Osteocyte (in vitro differentiated cells): ENCODE data around the gene PSMG2. TPM values are rescaled to one million over a fixed set of nuclear protein-coding genes. Genes with fewer than 3 reads are reported as not detected.

Experiments
- DNase-seq: peaks from one replicate; pipeline ENCODE4 v3.0.0; 2021; ENCODE audit warnings: mixed read lengths; ENCODE audit not compliant: unreplicated experiment; ENCODE audit errors: extremely low spot score
- H3K27ac Mint-ChIP-seq: one replicate; pipeline ENCODE4 v1.8.0; 2021; ENCODE audit warnings: mild to moderate bottlenecking, mixed read lengths; ENCODE audit not compliant: unreplicated experiment
- H3K27me3 Mint-ChIP-seq: one replicate; pipeline ENCODE4 v1.8.0; 2021; ENCODE audit warnings: mixed read lengths; ENCODE audit not compliant: unreplicated experiment
- H3K36me3 Mint-ChIP-seq: one replicate; pipeline ENCODE4 v1.8.0; 2021; ENCODE audit warnings: mixed read lengths; ENCODE audit not compliant: unreplicated experiment
- H3K4me1 Mint-ChIP-seq: one replicate; pipeline ENCODE4 v1.8.0; 2021; ENCODE audit warnings: mixed read lengths; ENCODE audit not compliant: unreplicated experiment
- H3K4me3 Mint-ChIP-seq: one replicate; pipeline ENCODE4 v1.8.0; 2021; ENCODE audit warnings: mild to moderate bottlenecking, moderate library complexity, mixed read lengths; ENCODE audit not compliant: unreplicated experiment
- H3K9me3 Mint-ChIP-seq: one replicate; pipeline ENCODE4 v1.8.0; 2021; ENCODE audit warnings: mixed read lengths; ENCODE audit not compliant: unreplicated experiment
- CTCF ChIP-seq: fragments of 200-600 bp; sonication (generic); IDR thresholded peaks from 2 replicates; pipeline ENCODE4 v1.5.0; 2021; ENCODE audit warnings: antibody characterized with exemption, mild to moderate bottlenecking, moderate library complexity
- total RNA-seq: library from RNA; stranded (reverse); gene quantifications from 2 replicates; pipeline ENCODE4 v1.2.1, GENCODE V29; 2021

Gene PSMG2
- total RNA-seq, 1 donor from 2014 or later: 63.4 TPM

- TF ChIP-seq CTCF: no peak
- peaks cover 4% of the 10 kb centered on the region for H3K36me3 Mint-ChIP-seq
- peak within 1 kb of the TSS; percentile 88 for H3K27ac Mint-ChIP-seq
- H3K4me3 Mint-ChIP-seq: peak within 1 kb of the TSS; percentile 85
- H3K27me3 Mint-ChIP-seq: no peaks in the 10 kb centered on the region
- H3K4me1 Mint-ChIP-seq: peaks cover 45% of the 10 kb centered on the region
- no peaks in the 10 kb centered on the region for H3K9me3 Mint-ChIP-seq
- DNase-seq: peak; percentile 89
Observed at GRCh38 chr18:12657684-12658425, 45.0 kb upstream of the PSMG2 start, which contains the start of gene SPIRE1. SPIRE1 (minus strand) TSS chr18:12658107; CDS start chr18:12657866, 241 bp downstream.

GRCh38 chr18:12658426-12659138 is 44.3 kb upstream of the PSMG2 start:
- Mint-ChIP-seq H3K36me3 (peaks cover 4% of the 10 kb centered on the region), H3K4me1 (peaks cover 37% of the 10 kb centered on the region), H3K4me3 (peak overlapping the region; percentile 78), H3K9me3 (no peaks in the 10 kb centered on the region), H3K27me3 (no peaks in the 10 kb centered on the region), H3K27ac (peak overlapping the region; percentile 86)
- no peak for TF ChIP-seq CTCF
- DNase-seq: peak; percentile 86

- peak; percentile 89 for TF ChIP-seq CTCF
- no peak overlapping the region for H3K4me3 Mint-ChIP-seq
- H3K36me3 Mint-ChIP-seq: peaks cover 4% of the 10 kb centered on the region
- H3K27me3 Mint-ChIP-seq: no peaks in the 10 kb centered on the region
- peak overlapping the region; percentile 52 for H3K27ac Mint-ChIP-seq
- peaks cover 28% of the 10 kb centered on the region for H3K4me1 Mint-ChIP-seq
- DNase-seq: no peak
- no peaks in the 10 kb centered on the region for H3K9me3 Mint-ChIP-seq
Observed at GRCh38 chr18:12659904-12660605, 42.8 kb upstream of the PSMG2 start.

GRCh38 chr18:12668041-12668440 is 34.8 kb upstream of the PSMG2 start:
- Mint-ChIP-seq H3K36me3 (peaks cover 5% of the 10 kb centered on the region), H3K27me3 (no peaks in the 10 kb centered on the region), H3K9me3 (no peaks in the 10 kb centered on the region), H3K4me1 (no peaks in the 10 kb centered on the region), H3K27ac (no peak overlapping the region), H3K4me3 (no peak overlapping the region)
- TF ChIP-seq CTCF: no peak
- no peak for DNase-seq
